Ovary (tissue), 9 donors: ENCODE data around the gene PTGDR. TPM values are rescaled to one million over a fixed set of nuclear protein-coding genes. Genes with fewer than 3 reads are reported as not detected.

Source experiments
- DNase-seq, 5 donors: peaks; one replicate each; pipeline ENCODE4 v3.0.0-alpha.2; 2019 to 2020
- H3K27ac ChIP-seq, 2 donors: fragments of 200-600 bp; one replicate each; pipeline versions ENCODE4 v1.5.1 to v1.8.0; 2019 to 2022
- H3K27me3 ChIP-seq: fragments of 200-600 bp; one replicate; pipeline ENCODE4 v1.8.0; 2022
- H3K36me3 ChIP-seq: fragments of 200-600 bp; sonication (generic); one replicate; pipeline ENCODE4 v1.5.1; 2019
- H3K4me1 ChIP-seq: one replicate; pipeline ENCODE4 v1.8.1; 2013; ENCODE audit warnings: mild to moderate bottlenecking, moderate library complexity; ENCODE audit not compliant: insufficient read depth
- H3K4me3 ChIP-seq: fragments of 200-600 bp; sonication (generic); one replicate; pipeline ENCODE4 v1.5.1; 2017
- H3K9me3 ChIP-seq, 2 donors: fragments of 200-600 bp in 1 of 2; sonication (generic) in 1 of 2; one replicate each; pipeline versions ENCODE4 v1.5.1 to v1.8.1; 2013 to 2019; ENCODE audit warnings: mild to moderate bottlenecking in 1 of 2, moderate library complexity in 1 of 2
- EP300 ChIP-seq: sonication (generic); formaldehyde crosslinking; IDR thresholded peaks from one replicate; pipeline ENCODE4 v1.6.1; 2017; ENCODE audit warnings: antibody characterized with exemption
- POLR2A ChIP-seq: fragments of 450-650 bp; IDR thresholded peaks from one replicate; pipeline ENCODE4 v1.6.1; 2017; ENCODE audit warnings: antibody characterized with exemption, mild to moderate bottlenecking, moderate library complexity
- WGBS, 3 donors: extraction: QIAGEN DNeasy Blood & Tissue Kit in 1 of 3; methylation state at CpG; one replicate each; pipeline versions ENCODE4 v1.1.5 to v1.1.7; 2013 to 2017; 5-methylcytosine and 5-hydroxymethylcytosine counted together
- intact Hi-C, 4 donors: fragments of 100-400 bp; cut with DNase I; formaldehyde crosslinking; loops; one replicate each; pipeline versions ENCODE4 v1.11.0 to v1.15.1; 2022 to 2023
- polyA plus RNA-seq, 2 donors: library from polyadenylated mRNA; stranded (reverse); fragments of 200-250 nt in 1 of 2; fragments of 350-450 nt in 1 of 2; fragmentation: Illumina TruSeq in 1 of 2; extraction: RNeasy Lipid Tissue Mini Kit (QIAGEN cat#74804) in 1 of 2; gene quantifications; one replicate each; pipeline ENCODE4 v1.2.3, GENCODE V29; 2013 to 2014
- total RNA-seq, 7 donors: library from RNA; depleted of rRNA in 2 of 7; stranded (reverse); fragments of >200 nt in 2 of 7; fragmentation: NEBNext Ultra II Directional in 3 of 7; extraction: Animal tissue kit (Norgen Biotek cat#: 25700) in 3 of 7; gene quantifications; one replicate each; pipeline versions ENCODE4 v1.1.0 to v1.2.4, GENCODE V29; 2016 to 2023
- TF ChIP-seq, protein P1 (sequence below), 3 donors: fragments of 450-650 bp in 2 of 3; fragments of 200-600 bp in 1 of 3; IDR thresholded peaks; one replicate each; pipeline versions ENCODE4 v1.5.1 to v1.8.0; 2016 to 2022; ENCODE audit warnings: antibody characterized with exemption in 3 of 3, mild to moderate bottlenecking in 1 of 3
- donor health status: DM: no; HTN: no; CAD: no; lungs with moderate emphysema.
- donor health status: DM: no; HTN: no; CAD: no.
- donor health status: Bipolar disorder and iron deficiency.
- donor health status: DM: yes; HTN: yes; CAD: no.
- donor health status: DM: no; HTN: no; CAD: no.
- donor health status: DM: yes; HTN: yes; CAD: no.

PTGDR gene
- total and polyA plus RNA-seq, 9 donors: 0.10 to 1.8 (median 0.52) TPM

GRCh38 chr14:52296378-52296777 lies 28.9 kb downstream of the PTGDR start:
- TF ChIP-seq EP300 (no peak), POLR2A (no peak)
- TF ChIP-seq, protein P1, sequence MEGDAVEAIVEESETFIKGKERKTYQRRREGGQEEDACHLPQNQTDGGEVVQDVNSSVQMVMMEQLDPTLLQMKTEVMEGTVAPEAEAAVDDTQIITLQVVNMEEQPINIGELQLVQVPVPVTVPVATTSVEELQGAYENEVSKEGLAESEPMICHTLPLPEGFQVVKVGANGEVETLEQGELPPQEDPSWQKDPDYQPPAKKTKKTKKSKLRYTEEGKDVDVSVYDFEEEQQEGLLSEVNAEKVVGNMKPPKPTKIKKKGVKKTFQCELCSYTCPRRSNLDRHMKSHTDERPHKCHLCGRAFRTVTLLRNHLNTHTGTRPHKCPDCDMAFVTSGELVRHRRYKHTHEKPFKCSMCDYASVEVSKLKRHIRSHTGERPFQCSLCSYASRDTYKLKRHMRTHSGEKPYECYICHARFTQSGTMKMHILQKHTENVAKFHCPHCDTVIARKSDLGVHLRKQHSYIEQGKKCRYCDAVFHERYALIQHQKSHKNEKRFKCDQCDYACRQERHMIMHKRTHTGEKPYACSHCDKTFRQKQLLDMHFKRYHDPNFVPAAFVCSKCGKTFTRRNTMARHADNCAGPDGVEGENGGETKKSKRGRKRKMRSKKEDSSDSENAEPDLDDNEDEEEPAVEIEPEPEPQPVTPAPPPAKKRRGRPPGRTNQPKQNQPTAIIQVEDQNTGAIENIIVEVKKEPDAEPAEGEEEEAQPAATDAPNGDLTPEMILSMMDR (IDR thresholded peaks at IDR 0.05): no peak
- WGBS, 3 donors: 85 to 96% (median 94%) methylated on average over 2 of the region's 2 CpGs
- H3K4me1 ChIP-seq: no peaks in the 10 kb centered on the region
- no peaks in the 10 kb centered on the region for H3K9me3 ChIP-seq
- H3K27ac ChIP-seq: no peak overlapping the region
- H3K36me3 ChIP-seq: no peaks in the 10 kb centered on the region
- no peak overlapping the region for H3K4me3 ChIP-seq
- no peak for DNase-seq
- intact Hi-C loops: loop anchor here in 2 of 4 donors (10.0 kb wide), 1 partner anchor 178 kb away; no protein-coding TSS in a partner anchor
- H3K27me3 ChIP-seq: no peaks in the 10 kb centered on the region

- Histone ChIP-seq H3K4me3 (no peak overlapping the region), H3K9me3 (no peaks in the 10 kb centered on the region), H3K36me3 (no peaks in the 10 kb centered on the region), H3K27me3 (no peaks in the 10 kb centered on the region), H3K27ac (no peak overlapping the region), H3K4me1 (no peaks in the 10 kb centered on the region)
- TF ChIP-seq, protein P1 (IDR thresholded peaks at IDR 0.05): no peak
- TF ChIP-seq POLR2A (no peak), EP300 (no peak)
- intact Hi-C loops: loop anchor here in 2 of 4 donors (10.0 kb wide), 1 partner anchor 176 kb away; no protein-coding TSS in a partner anchor
- DNase-seq: no peak
- WGBS, 3 donors: 93 to 95% (median 94%) methylated on average over 10 of the region's 10 CpGs
These were observed 31.3 kb downstream of the PTGDR start for GRCh38 chr14:52298795-52299194.

GRCh38 chr14:52299692-52300278 lies 32.3 kb downstream of the PTGDR start:
- DNase-seq: no peak
- intact Hi-C loops: loop anchor here in 2 of 4 donors (10.0 kb wide), 1 partner anchor 175 kb away; no protein-coding TSS in a partner anchor
- no peaks in the 10 kb centered on the region for H3K9me3 ChIP-seq
- H3K4me1 ChIP-seq: no peaks in the 10 kb centered on the region
- TF ChIP-seq EP300: no peak
- TF ChIP-seq, protein P1 (IDR thresholded peaks at IDR 0.05): peak in 2 of 3 donors; percentile 46 to 57
- no peaks in the 10 kb centered on the region for H3K27me3 ChIP-seq
- H3K4me3 ChIP-seq: no peak overlapping the region
- no peaks in the 10 kb centered on the region for H3K36me3 ChIP-seq
- no peak overlapping the region for H3K27ac ChIP-seq

GRCh38 chr14:52303236-52303635 lies 35.7 kb downstream of the PTGDR start:
- WGBS, 3 donors: 90 to 92% (median 90%) methylated on average over 4 of the region's 4 CpGs
- H3K4me3 ChIP-seq: no peak overlapping the region
- TF ChIP-seq POLR2A (no peak), EP300 (no peak)
- TF ChIP-seq, protein P1 (IDR thresholded peaks at IDR 0.05): no peak
- H3K4me1 ChIP-seq: no peaks in the 10 kb centered on the region
- no peak for DNase-seq
- intact Hi-C loops: no loop called here
- no peaks in the 10 kb centered on the region for H3K9me3 ChIP-seq
- H3K36me3 ChIP-seq: no peaks in the 10 kb centered on the region
- no peak overlapping the region for H3K27ac ChIP-seq
- no peaks in the 10 kb centered on the region for H3K27me3 ChIP-seq
